ENCODE data around the gene TSHZ2. TPM values are rescaled to one million over a fixed set of nuclear protein-coding genes. Genes with fewer than 3 reads are reported as not detected.

Gene TSHZ2
- total and polyA plus RNA-seq, 2 of the 4 experiments (the other 2 are of a cell fraction) = under 0.01 to 0.02 TPM

DNA sequence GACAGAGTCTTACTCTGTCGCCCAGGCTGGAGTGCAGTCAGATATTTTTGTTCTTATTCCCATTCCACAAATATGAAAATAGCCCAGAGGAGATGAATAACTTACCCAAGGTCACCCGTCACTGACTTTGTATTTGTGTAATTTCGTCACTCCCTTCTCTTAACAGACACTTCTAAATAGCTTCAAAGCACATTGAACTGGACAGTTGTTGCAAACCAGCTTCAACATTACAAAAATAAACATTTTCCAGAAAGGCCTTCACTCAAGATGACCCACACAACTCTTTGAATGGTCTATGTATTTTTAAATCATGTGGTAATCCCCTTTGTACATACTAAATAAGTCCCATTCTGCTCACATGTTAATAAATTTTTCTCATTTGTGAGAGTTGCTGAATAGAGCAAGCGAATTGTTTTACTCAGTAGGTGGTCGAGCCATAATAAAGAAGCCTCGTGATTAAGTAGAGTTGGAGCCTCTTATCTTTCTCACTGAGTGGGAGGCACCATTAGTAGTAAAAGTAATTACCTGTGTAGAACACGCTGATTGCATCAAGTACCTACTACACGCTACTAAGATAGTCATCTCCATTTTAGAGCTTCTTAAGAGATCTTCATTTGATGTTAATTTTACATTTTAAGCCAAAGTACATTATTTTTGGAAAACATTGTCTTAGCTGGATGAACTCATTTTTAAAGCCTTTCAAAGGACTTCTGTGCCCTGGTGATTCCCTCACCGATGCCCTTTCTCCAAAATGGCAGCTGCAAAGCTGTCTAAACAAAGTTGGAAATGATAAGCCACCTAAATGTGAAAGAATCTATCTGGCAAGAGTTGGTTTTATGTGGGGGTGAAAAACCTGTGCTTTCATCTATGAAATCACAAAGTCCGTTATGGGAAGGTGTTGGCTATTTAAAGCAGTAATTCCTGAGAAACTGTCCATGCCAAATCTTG is 110.0 kb downstream of the TSHZ2 start:
- WGBS, 2 experiments (ENCODE audit: extremely low coverage in 2 of 2, insufficient read length in 1 of 2) = no CpG with 5 or more reads among the region's 10 CpGs
- no peak for ATAC-seq (ENCODE audit: low read depth)
- dilution Hi-C loops (cut with HindIII; ENCODE audit: low sequenced_read_pairs, unreplicated experiment) (no loop called here), intact Hi-C loops (cut with micrococcal nuclease) (no loop called here), in situ Hi-C loops (cut with MboI; ENCODE audit: low sequenced_read_pairs) (no loop called here)
- Histone ChIP-seq H3K4me1 (ENCODE audit: control insufficient read depth, insufficient read depth, low read length) (no peaks in the 10 kb centered on the region), H2AK9ac (replicated peaks; ENCODE audit: low read depth, low read length, poor library complexity) (no peak overlapping the region), H3K36me3 (ENCODE audit: control insufficient read depth, insufficient read depth, low read length) (no peaks in the 10 kb centered on the region), H3K9me3 (ENCODE audit: control insufficient read depth, insufficient read depth, low read length) (no peaks in the 10 kb centered on the region), H4K5ac (ENCODE audit: low read depth, low read length) (no peak overlapping the region), H2AFZ (replicated peaks; ENCODE audit: low read length, poor library complexity) (no peak overlapping the region), H3K9ac (ENCODE audit: low read depth, low read length) (no peak overlapping the region), H3K18ac (ENCODE audit: low read depth, low read length) (no peak overlapping the region), H3K4me3 (ENCODE audit: insufficient read depth, low read depth, low read length) (no peak overlapping the region), H3K4me2 (ENCODE audit: low read depth, low read length) (no peak overlapping the region), H4K8ac (ENCODE audit: low read depth in 2 of 2, low read length in 2 of 2) (no peak overlapping the region), H3K79me1 (ENCODE audit: low read depth in 1 of 2, low read length in 2 of 2) (no peaks in the 10 kb centered on the region), H2BK5ac (ENCODE audit: low read depth, low read length, poor library complexity, severe bottlenecking) (no peak overlapping the region), H3K56ac (ENCODE audit: extremely low read depth, insufficient read depth, low read length) (no peak overlapping the region), H2BK20ac (ENCODE audit: low read depth, low read length) (no peak overlapping the region), H3K27me3 (ENCODE audit: control insufficient read depth, insufficient read depth, low read length) (no peaks in the 10 kb centered on the region), H4K91ac (ENCODE audit: insufficient read depth, low read depth, low read length) (no peak overlapping the region), H3K9me1 (ENCODE audit: insufficient read depth, low read length) (no peaks in the 10 kb centered on the region; the same call in 1 of the 2 replicates), H2BK15ac (ENCODE audit: low read depth, low read length) (no peak overlapping the region), H3K4ac (ENCODE audit: low read depth, low read length) (no peak overlapping the region), H3K14ac (replicated peaks; ENCODE audit: low read depth, low read length) (no peak overlapping the region), H3K23ac (ENCODE audit: low read depth, low read length) (no peak overlapping the region), H3K27ac (ENCODE audit: insufficient read depth, low read length) (no peak overlapping the region), H2AK5ac (ENCODE audit: low read depth, low read length) (no peak overlapping the region), H4K20me1 (ENCODE audit: insufficient read depth, low read length) (no peaks in the 10 kb centered on the region), H2BK120ac (ENCODE audit: low read depth, low read length) (no peak overlapping the region)
- DNase-seq = no peak
- TF ChIP-seq SMC3 (IDR thresholded peaks at IDR 0.05; ENCODE audit: low read depth, low read length) (no peak), RCOR1 (IDR thresholded peaks at IDR 0.05; ENCODE audit: insufficient replicate concordance, low read length) (no peak), RFX5 (IDR thresholded peaks at IDR 0.05; ENCODE audit: low read depth, low read length) (no peak), CHD1 (IDR thresholded peaks at IDR 0.05; ENCODE audit: low read depth, low read length) (no peak), MAFK (IDR thresholded peaks at IDR 0.05; ENCODE audit: low read depth, low read length) (no peak), FOS (IDR thresholded peaks at IDR 0.05; ENCODE audit: low read depth, low read length) (no peak), BHLHE40 (IDR thresholded peaks at IDR 0.05; ENCODE audit: low read depth, low read length) (no peak), NFE2L2 (IDR thresholded peaks at IDR 0.05; ENCODE audit: low read depth, low read length) (no peak), CEBPB (IDR thresholded peaks at IDR 0.05; ENCODE audit: low read depth, low read length) (no peak)
- TF ChIP-seq, protein P1, sequence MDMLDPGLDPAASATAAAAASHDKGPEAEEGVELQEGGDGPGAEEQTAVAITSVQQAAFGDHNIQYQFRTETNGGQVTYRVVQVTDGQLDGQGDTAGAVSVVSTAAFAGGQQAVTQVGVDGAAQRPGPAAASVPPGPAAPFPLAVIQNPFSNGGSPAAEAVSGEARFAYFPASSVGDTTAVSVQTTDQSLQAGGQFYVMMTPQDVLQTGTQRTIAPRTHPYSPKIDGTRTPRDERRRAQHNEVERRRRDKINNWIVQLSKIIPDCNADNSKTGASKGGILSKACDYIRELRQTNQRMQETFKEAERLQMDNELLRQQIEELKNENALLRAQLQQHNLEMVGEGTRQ (IDR thresholded peaks at IDR 0.05; ENCODE audit: low read depth, low read length) = no peak
- TF ChIP-seq, protein P2, sequence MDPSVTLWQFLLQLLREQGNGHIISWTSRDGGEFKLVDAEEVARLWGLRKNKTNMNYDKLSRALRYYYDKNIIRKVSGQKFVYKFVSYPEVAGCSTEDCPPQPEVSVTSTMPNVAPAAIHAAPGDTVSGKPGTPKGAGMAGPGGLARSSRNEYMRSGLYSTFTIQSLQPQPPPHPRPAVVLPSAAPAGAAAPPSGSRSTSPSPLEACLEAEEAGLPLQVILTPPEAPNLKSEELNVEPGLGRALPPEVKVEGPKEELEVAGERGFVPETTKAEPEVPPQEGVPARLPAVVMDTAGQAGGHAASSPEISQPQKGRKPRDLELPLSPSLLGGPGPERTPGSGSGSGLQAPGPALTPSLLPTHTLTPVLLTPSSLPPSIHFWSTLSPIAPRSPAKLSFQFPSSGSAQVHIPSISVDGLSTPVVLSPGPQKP (IDR thresholded peaks at IDR 0.05; ENCODE audit: borderline replicate concordance, low read depth, low read length) = no peak
- TF ChIP-seq, protein P3, sequence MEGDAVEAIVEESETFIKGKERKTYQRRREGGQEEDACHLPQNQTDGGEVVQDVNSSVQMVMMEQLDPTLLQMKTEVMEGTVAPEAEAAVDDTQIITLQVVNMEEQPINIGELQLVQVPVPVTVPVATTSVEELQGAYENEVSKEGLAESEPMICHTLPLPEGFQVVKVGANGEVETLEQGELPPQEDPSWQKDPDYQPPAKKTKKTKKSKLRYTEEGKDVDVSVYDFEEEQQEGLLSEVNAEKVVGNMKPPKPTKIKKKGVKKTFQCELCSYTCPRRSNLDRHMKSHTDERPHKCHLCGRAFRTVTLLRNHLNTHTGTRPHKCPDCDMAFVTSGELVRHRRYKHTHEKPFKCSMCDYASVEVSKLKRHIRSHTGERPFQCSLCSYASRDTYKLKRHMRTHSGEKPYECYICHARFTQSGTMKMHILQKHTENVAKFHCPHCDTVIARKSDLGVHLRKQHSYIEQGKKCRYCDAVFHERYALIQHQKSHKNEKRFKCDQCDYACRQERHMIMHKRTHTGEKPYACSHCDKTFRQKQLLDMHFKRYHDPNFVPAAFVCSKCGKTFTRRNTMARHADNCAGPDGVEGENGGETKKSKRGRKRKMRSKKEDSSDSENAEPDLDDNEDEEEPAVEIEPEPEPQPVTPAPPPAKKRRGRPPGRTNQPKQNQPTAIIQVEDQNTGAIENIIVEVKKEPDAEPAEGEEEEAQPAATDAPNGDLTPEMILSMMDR (conservative IDR thresholded peaks at IDR 0.05; ENCODE audit: low read depth, low read length) = no peak
- BruUV-seq (replicated peaks) = no TSS peak
- ChIA-PET CTCF (interaction anchor here (0.6 kb wide), 1 partner anchor 608 kb away, joined by 6 read pairs; no protein-coding TSS in a partner anchor), POLR2A (ENCODE audit: unreplicated experiment) (no interaction called here)

Data from IMR-90 (cell line).